ENCODE results near the gene PRKD3. TPM values are rescaled to one million over a fixed set of nuclear protein-coding genes. Genes with fewer than 3 reads are reported as not detected.

PRKD3 gene
- total RNA-seq: 15.1 and 18.5 TPM in 2 replicates

- intact Hi-C loops (cut with micrococcal nuclease): loop anchor here (1.0 to 10.0 kb wide), 10 partner anchors 52 to 1797 kb away; partner anchors contain the start of genes ATL2, CDC42EP3, CEBPZ and CYP1B1
Measured at GRCh38 chr2:37324786-37325624, at the start of gene PRKD3. Gene PRKD3 (minus strand): TSS chr2:37324833. CDS start chr2:37316524, 8,309 bp downstream.

DNA sequence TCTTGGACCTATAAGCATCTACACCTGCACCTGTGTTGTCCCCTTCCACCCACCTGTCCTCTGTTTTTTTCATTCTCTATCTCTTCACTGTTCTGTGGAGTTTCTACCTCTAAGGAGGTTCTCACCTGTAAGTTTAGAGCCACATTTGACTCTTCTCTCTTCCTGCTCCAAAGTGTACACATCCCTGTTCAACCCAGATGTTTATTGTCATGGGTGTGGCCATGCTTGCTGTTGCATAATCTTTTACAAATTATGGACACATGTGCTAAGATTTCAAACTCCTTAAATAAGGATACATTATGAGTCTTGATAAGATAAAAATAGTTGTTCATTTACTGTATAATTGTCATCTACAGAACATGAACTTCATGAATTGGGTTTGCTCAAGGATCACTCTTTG, 47.4 kb upstream of the PRKD3 start:
- intact Hi-C loops (cut with micrococcal nuclease): loop anchor here (10.0 kb wide), 1 partner anchor 1127 kb away; no protein-coding TSS in a partner anchor

- intact Hi-C loops (cut with micrococcal nuclease): loop anchor here (10.0 kb wide), 1 partner anchor 1126 kb away; no protein-coding TSS in a partner anchor
Measured at GRCh38 chr2:37370666-37371065, 46.0 kb upstream of the PRKD3 start.

- intact Hi-C loops (cut with micrococcal nuclease): loop anchor here (1.0 kb wide), 1 partner anchor 8 kb away; no protein-coding TSS in a partner anchor
Measured at GRCh38 chr2:37367984-37368383, 43.4 kb upstream of the PRKD3 start.

GRCh38 chr2:37367310-37367709, 42.7 kb upstream of the PRKD3 start:
- intact Hi-C loops (cut with micrococcal nuclease): no loop called here

GRCh38 chr2:37366773-37367172, 42.1 kb upstream of the PRKD3 start:
- intact Hi-C loops (cut with micrococcal nuclease): no loop called here

DNA sequence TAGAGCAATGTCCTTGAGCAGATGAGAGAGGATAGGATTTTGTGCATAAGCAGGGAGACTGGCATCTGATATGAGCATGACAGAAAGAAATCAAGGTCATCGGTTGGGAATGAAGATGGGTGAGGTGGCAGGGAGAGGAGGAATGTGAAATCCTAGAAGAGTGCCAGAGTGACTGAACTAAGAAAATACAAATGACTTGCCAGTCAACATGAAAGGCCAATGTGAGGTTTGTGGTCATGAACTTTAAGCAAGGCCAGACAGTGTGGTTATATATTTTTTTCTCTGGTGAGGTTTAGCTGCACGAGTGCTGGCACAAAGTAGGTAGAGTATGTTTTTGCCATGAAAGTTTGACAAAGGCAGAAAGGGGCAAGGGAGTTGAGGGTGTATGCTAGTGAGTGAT, 41.0 kb upstream of the PRKD3 start:
- intact Hi-C loops (cut with micrococcal nuclease): no loop called here

- intact Hi-C loops (cut with micrococcal nuclease): no loop called here
Measured at GRCh38 chr2:37364351-37364750, 39.7 kb upstream of the PRKD3 start.

GRCh38 chr2:37361994-37362698, 37.5 kb upstream of the PRKD3 start:
- intact Hi-C loops (cut with micrococcal nuclease): no loop called here

DNA sequence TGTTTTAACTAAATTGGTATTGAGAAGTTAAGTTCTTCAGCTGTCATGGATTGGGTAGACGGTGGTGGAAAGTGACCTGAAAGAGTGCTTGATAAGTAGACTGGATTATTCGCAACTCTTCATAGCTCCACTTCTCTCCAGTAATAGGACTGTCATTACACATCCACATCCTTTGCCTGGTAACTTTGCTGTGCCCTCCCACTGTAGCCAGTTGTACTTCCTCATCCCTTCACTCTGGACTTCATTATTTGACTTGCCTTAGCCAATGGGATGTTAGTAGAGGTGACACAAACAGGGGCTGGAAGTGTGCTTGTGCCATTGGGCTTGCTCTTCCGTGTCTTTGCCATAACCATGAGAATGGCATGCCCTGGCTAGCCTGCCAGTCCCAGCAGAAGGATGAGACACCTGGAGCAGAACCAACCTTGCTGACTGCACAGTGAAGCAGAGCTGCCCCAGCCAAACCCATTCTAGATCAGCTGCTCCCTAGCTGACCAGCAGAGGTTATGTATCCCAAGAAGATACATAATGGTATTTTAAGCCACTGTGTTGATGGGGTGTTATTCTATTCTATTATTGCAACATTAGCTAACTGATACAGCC, 36.7 kb upstream of the PRKD3 start:
- intact Hi-C loops (cut with micrococcal nuclease): no loop called here

GRCh38 chr2:37358466-37358865, 33.8 kb upstream of the PRKD3 start:
- intact Hi-C loops (cut with micrococcal nuclease): no loop called here

- intact Hi-C loops (cut with micrococcal nuclease): no loop called here
Measured at GRCh38 chr2:37357530-37357929, 32.9 kb upstream of the PRKD3 start.

DNA sequence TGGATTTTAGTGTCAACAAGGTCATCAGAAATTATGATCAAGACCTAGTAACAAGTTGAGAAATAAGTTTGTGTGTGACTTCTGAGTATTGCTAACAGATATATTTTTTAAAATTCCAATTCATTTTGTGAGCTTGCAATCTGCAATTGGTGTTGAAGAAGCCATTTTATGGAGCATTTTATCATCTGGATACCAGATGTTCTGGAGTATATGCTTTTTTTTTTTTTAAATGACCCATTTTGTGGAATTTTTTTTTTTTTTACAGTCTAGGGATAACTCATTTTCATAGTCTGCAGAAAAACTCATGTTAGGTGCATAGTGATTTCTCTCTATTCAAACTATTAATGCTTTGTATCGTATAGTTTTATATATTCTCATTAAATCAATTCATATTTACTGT, 32.4 kb upstream of the PRKD3 start:
- intact Hi-C loops (cut with micrococcal nuclease): no loop called here

DNA sequence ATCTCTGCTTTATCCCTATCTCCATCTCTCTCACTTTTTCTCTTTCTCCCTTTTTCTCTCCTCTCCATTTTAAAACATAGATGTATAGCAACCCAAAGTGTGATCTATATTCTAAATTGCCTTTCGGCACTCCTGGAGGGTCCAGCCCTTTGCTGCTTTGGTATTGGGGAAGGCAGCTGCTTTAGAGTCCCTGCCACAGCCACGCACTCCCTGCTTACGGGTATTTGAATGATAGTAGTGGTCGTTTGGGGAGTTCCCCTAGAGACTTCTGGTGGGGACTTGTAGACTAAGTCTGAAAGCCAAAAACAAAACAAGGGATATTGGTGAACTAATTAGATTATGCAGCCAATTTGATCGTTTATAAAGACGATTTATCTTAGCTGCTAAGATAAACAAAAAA, 31.7 kb upstream of the PRKD3 start:
- intact Hi-C loops (cut with micrococcal nuclease): no loop called here

- intact Hi-C loops (cut with micrococcal nuclease): no loop called here
Measured at GRCh38 chr2:37355735-37356134, 31.1 kb upstream of the PRKD3 start.

DNA sequence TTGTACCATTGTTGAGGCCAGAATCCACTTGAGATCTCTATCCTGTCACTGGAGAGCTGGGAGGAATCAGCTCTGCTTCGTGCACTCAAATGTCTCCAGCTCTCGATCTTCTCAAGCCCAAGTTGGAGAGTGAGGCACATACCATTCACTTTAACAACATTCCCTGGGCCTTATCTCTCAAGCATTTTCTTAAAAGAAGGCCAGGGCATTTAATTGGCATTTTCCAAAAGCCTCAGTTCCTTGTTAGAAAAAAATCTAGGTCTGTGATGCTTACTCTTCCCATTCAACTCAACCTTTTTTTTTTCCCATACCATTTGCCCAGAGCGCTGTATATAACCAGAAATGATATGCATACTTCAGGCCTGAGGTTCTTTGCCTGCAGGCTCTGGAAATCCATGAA, 29.9 kb upstream of the PRKD3 start:
- intact Hi-C loops (cut with micrococcal nuclease): no loop called here

DNA sequence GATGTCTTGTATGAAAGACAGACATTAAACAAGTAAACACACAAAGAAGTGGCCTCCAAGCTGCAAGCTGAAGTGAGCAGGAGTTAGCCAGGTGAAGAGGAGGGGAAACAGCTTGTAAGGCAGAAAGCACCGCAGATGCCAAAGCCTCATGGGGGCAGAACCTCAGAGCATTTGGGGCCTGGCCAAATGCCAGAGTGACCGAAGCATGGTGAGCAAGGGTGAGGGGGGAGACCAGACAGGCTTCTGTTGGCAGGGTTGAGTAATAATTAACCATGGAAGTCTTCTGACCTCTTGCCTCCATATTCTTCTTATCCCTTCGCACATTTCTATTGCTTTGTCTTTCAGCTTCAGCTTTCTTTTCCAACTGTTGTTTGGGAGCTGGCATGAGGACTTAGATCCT, 25.4 kb upstream of the PRKD3 start:
- intact Hi-C loops (cut with micrococcal nuclease): no loop called here

DNA sequence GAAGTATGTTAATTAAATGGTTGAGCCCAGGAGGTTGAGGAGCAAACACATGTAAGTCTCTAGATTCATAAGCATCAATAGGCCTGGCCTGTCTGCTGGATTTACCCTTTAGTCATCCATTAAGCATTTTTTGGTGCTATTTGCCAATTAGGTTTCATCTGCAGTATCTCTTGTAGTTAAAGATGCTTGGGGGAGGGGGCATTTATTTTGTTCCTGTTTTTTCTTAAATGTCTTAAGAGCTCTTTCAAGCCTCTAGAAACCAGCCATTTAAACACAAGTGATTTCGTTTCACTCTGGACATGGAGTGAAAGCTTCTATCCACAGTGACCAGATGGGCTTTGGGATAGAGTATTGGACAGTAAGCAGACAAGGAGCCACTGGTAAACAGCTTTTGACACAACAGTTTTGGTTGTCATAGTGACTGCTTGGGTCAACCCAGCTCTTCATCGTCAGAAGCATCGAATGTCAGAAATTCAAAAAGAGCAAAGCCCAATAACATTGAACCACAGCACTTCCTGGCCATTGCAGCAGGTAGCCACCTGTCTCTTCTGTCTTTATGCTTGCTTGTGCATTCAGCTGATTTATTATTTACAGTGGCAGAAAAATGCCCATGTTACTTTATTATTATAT, 24.7 kb upstream of the PRKD3 start:
- intact Hi-C loops (cut with micrococcal nuclease): no loop called here

- intact Hi-C loops (cut with micrococcal nuclease): no loop called here
Measured at GRCh38 chr2:37348155-37348554, 23.5 kb upstream of the PRKD3 start.

DNA sequence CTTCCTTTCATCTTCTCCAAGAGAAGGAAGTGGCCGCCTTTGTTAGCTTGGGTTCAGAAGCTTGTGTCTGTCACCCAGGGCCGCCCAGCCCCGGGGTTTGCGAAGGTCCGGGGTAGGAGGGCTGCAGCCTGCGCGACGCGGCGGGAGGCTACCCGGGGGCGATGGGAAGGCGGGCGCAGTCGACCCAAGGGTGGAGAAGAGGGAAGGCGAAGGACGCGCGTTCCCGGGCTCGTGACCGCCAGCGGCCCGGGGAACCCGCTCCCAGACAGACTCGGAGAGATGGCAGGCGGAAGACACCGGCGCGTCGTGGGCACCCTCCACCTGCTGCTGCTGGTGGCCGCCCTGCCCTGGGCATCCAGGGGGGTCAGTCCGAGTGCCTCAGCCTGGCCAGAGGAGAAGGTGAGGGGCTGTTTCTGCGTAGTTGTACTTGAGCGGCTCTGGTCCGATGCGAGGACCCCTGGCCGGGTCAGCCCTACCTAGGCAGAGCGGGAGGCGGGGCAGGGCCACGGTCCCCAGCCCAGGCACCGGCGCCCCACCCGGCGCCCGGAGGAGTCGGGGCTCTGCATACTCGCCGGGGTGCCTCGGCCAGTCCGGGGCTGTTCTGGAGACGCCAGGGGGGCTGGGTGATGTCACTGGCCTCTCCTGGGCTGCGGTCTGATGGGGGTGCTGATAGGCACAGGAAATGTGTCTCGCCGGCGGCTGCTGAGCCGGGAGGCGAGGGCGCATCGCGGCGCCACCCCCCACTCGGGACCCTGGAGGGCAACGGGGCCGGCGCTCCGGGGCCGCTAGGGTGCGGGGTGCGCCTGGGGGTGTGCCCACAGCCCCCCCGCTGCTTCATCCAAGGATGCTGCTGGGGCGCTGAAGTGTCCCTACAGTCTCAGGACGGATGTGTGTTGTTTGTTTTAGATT, 20.1 kb upstream of the PRKD3 start, which contains the start of gene QPCT:
QPCT (plus strand) TSS at position 178 of the 909 bp plus-strand sequence; CDS start at position 280, 102 bp downstream.
- intact Hi-C loops (cut with micrococcal nuclease): no loop called here
